Smooth muscle cell (in vitro differentiated cells): ENCODE measurements around the gene LBP. TPM values are rescaled to one million over a fixed set of nuclear protein-coding genes. Genes with fewer than 3 reads are reported as not detected.

Source experiments
- DNase-seq: peaks from one replicate; lab custom pipeline; 2025; ENCODE audit not compliant: unreplicated experiment; lab: John Stamatoyannopoulos, UW
- H2AFZ ChIP-seq: fragments of 200-600 bp; sonication (generic); 2 replicates; pipeline ENCODE4 v1.6.0; 2016; ENCODE audit warnings: antibody characterized with exemption, low read depth, mild to moderate bottlenecking
- H3F3A ChIP-seq: fragments of 200-600 bp; sonication (generic); 2 replicates; pipeline ENCODE4 v1.6.0; 2017; ENCODE audit warnings: antibody characterized with exemption, low read depth
- H3K27ac ChIP-seq: fragments of 200-600 bp; sonication (generic); 2 replicates; pipeline ENCODE4 v1.5.1; 2016; ENCODE audit warnings: low read depth, mild to moderate bottlenecking
- H3K27me3 ChIP-seq: fragments of 200-600 bp; sonication (generic); 2 replicates; pipeline ENCODE4 v1.6.1; 2016; ENCODE audit warnings: low read depth, mild to moderate bottlenecking
- H3K36me3 ChIP-seq: fragments of 200-600 bp; sonication (generic); 2 replicates; pipeline ENCODE4 v1.5.1; 2016; ENCODE audit warnings: low read depth
- H3K4me1 ChIP-seq: fragments of 200-600 bp; sonication (generic); 2 replicates; pipeline ENCODE4 v1.5.1; 2016; ENCODE audit warnings: low read depth
- H3K4me2 ChIP-seq: fragments of 200-600 bp; sonication (generic); 2 replicates; pipeline ENCODE4 v1.6.0; 2016; ENCODE audit warnings: mild to moderate bottlenecking
- H3K4me3 ChIP-seq: fragments of 200-600 bp; sonication (generic); 2 replicates; pipeline ENCODE4 v1.5.1; 2016; ENCODE audit warnings: mild to moderate bottlenecking
- H3K79me2 ChIP-seq: fragments of 200-600 bp; sonication (generic); 2 replicates; pipeline ENCODE4 v1.6.0; 2016; ENCODE audit warnings: low read depth, mild to moderate bottlenecking
- H3K9ac ChIP-seq: fragments of 200-600 bp; sonication (generic); 2 replicates; pipeline ENCODE4 v1.6.0; 2016; ENCODE audit warnings: low read depth
- H3K9me3 ChIP-seq: fragments of 200-600 bp; sonication (generic); replicated peaks from 2 replicates; pipeline ENCODE4 v1.5.1; 2016; ENCODE audit warnings: low read depth
- H4K20me1 ChIP-seq: fragments of 200-600 bp; sonication (generic); 2 replicates; pipeline ENCODE4 v1.6.0; 2016; ENCODE audit warnings: low read depth
- CTCF ChIP-seq: fragments of 200-600 bp; sonication (generic); IDR thresholded peaks from 2 replicates; pipeline ENCODE4 v1.5.1; 2017; ENCODE audit warnings: borderline replicate concordance, mild to moderate bottlenecking, antibody characterized with exemption; ENCODE audit not compliant: insufficient read depth, poor library complexity, severe bottlenecking
- WGBS: methylation state at CpG from one replicate; pipeline ENCODE4 v1.1.7; 2016; ENCODE audit warnings: low lambda C conversion rate; 5-methylcytosine and 5-hydroxymethylcytosine counted together
- polyA plus RNA-seq: library from polyadenylated mRNA; unstranded; fragments of >200 nt; fragmentation: Nextera tagmentation; extraction: Ambion mirVana; gene quantifications from 2 replicates; pipeline ENCODE4 v1.2.1, GENCODE V29; 2016
- total RNA-seq: library from RNA; depleted of rRNA; stranded (reverse); fragments of >200 nt; gene quantifications from 2 replicates; pipeline ENCODE4 v1.2.3, GENCODE V29; 2014

The LBP gene
- total and polyA plus RNA-seq, 2 experiments from 2014 or later, result not detected

- H3K4me2 ChIP-seq, result no peak overlapping the region
- H2AFZ ChIP-seq, result no peak overlapping the region
Measured at GRCh38 chr20:38308047-38308438, 38.2 kb upstream of the LBP start.

GRCh38 chr20:38308447-38308846 lies 37.8 kb upstream of the LBP start:
- WGBS, result 43% methylated on average over 1 of the region's 1 CpG
- no peaks in the 10 kb centered on the region for H3K36me3 ChIP-seq
- no peak overlapping the region for H3K4me2 ChIP-seq
- H4K20me1 ChIP-seq, result no peaks in the 10 kb centered on the region
- no peak overlapping the region for H3K9ac ChIP-seq
- no peaks in the 10 kb centered on the region for H3K9me3 ChIP-seq
- no peak overlapping the region for H3K27ac ChIP-seq
- no peak overlapping the region for H3K4me3 ChIP-seq
- H2AFZ ChIP-seq, result no peak overlapping the region
- H3K79me2 ChIP-seq, result no peaks in the 10 kb centered on the region
- H3K27me3 ChIP-seq, result peaks cover 14% of the 10 kb centered on the region
- H3F3A ChIP-seq, result no peaks in the 10 kb centered on the region
- no peak for TF ChIP-seq CTCF
- DNase-seq, result no peak
- H3K4me1 ChIP-seq, result no peaks in the 10 kb centered on the region

More at GRCh38 chr20:38308047-38308438, 38.2 kb upstream of the LBP start:
- Histone ChIP-seq H3K27ac (no peak overlapping the region), H3K79me2 (no peaks in the 10 kb centered on the region), H3K36me3 (no peaks in the 10 kb centered on the region), H3K27me3 (peaks cover 14% of the 10 kb centered on the region), H3K4me1 (no peaks in the 10 kb centered on the region), H3K9me3 (no peaks in the 10 kb centered on the region), H3K4me3 (no peak overlapping the region), H4K20me1 (no peaks in the 10 kb centered on the region), H3K9ac (no peak overlapping the region), H3F3A (no peaks in the 10 kb centered on the region)
- 70% methylated on average over 4 of the region's 4 CpGs for WGBS
- DNase-seq, result no peak
- TF ChIP-seq CTCF, result no peak

- no peak for TF ChIP-seq CTCF
- Histone ChIP-seq H3K9me3 (no peaks in the 10 kb centered on the region), H3F3A (no peaks in the 10 kb centered on the region), H3K4me3 (no peak overlapping the region), H3K79me2 (no peaks in the 10 kb centered on the region), H3K9ac (no peak overlapping the region), H4K20me1 (no peaks in the 10 kb centered on the region), H3K4me2 (no peak overlapping the region), H2AFZ (no peak overlapping the region), H3K27ac (no peak overlapping the region), H3K27me3 (peaks cover 14% of the 10 kb centered on the region), H3K36me3 (no peaks in the 10 kb centered on the region), H3K4me1 (no peaks in the 10 kb centered on the region)
- DNase-seq, result no peak
- 94% methylated on average over 3 of the region's 3 CpGs for WGBS
Measured at GRCh38 chr20:38311091-38311490, 35.2 kb upstream of the LBP start.

- no peak overlapping the region for H3K9ac ChIP-seq
- H3K4me2 ChIP-seq, result no peak overlapping the region
- H3K9me3 ChIP-seq, result no peaks in the 10 kb centered on the region
- no peak overlapping the region for H3K27ac ChIP-seq
- no peak for TF ChIP-seq CTCF
- H3K36me3 ChIP-seq, result no peaks in the 10 kb centered on the region
- H3K4me1 ChIP-seq, result no peaks in the 10 kb centered on the region
- H3K27me3 ChIP-seq, result peaks cover 14% of the 10 kb centered on the region
- no peaks in the 10 kb centered on the region for H3K79me2 ChIP-seq
- no peaks in the 10 kb centered on the region for H4K20me1 ChIP-seq
- WGBS, result 77% methylated on average over 3 of the region's 3 CpGs
- DNase-seq, result no peak
- H3K4me3 ChIP-seq, result no peak overlapping the region
- no peaks in the 10 kb centered on the region for H3F3A ChIP-seq
- no peak overlapping the region for H2AFZ ChIP-seq
Measured at GRCh38 chr20:38311491-38311890, 34.8 kb upstream of the LBP start.
